A549 (cell line): ENCODE data around the gene THRAP3. TPM values are rescaled to one million over a fixed set of nuclear protein-coding genes. Genes with fewer than 3 reads are reported as not detected.

ENCODE experiments used
- ATAC-seq, 2 experiments: fragments of 200-7000 bp in 1 of 2; fragments of >200 bp in 1 of 2; cut with Nextera tagmentation in 1 of 2; cut with Tn5 transposase in 1 of 2; 3 replicates each; pipeline versions ENCODE4 v1.8.0 to v1.9.1; 2018 to 2020; ENCODE audit warnings: mild to moderate bottlenecking in 1 of 2, moderate library complexity in 1 of 2
- CTCF ChIA-PET: fragments of 300-600 bp; sonication (Branson Sonifier 250); formaldehyde crosslinking; extraction: SDS; loops from one replicate; lab custom pipeline; 2021; ENCODE audit warnings: antibody characterized with exemption, inconsistent platforms; lab: Yijun Ruan, JAX
- POLR2A ChIA-PET: fragments of 350-600 bp; formaldehyde crosslinking; extraction: SDS; loops from one replicate; lab custom pipeline; 2021; ENCODE audit warnings: antibody characterized with exemption, inconsistent platforms; lab: Yijun Ruan, JAX
- DNase-seq, 2 experiments: peaks; one replicate each; pipeline versions ENCODE4 v3.0.0 to v3.0.0-alpha.2; 2011 to 2016; ENCODE audit warnings: low read depth in 1 of 2, low spot score in 1 of 2
- FAIRE-seq: peaks from 2 replicates; lab custom pipeline; 2011; peaks lifted over from hg19 to GRCh38; lab: Jason Lieb, UNC
- H3K27ac ChIP-seq, 2 experiments: fragments of >200 bp; sonication (Bioruptor Twin); formaldehyde crosslinking; 3 replicates each; pipeline ENCODE4 v1.5.1; 2016 to 2017
- H3K4me1 ChIP-seq: fragments of >200 bp; sonication (Bioruptor Twin); formaldehyde crosslinking; 3 replicates; pipeline ENCODE4 v1.6.1; 2016
- H3K4me2 ChIP-seq: fragments of >200 bp; sonication (Bioruptor Twin); formaldehyde crosslinking; 3 replicates; pipeline ENCODE4 v1.6.1; 2016
- H3K4me3 ChIP-seq: fragments of >200 bp; sonication (Bioruptor Twin); formaldehyde crosslinking; 3 replicates; pipeline ENCODE4 v1.5.1; 2016
- H3K9me3 ChIP-seq: fragments of >200 bp; sonication (Bioruptor Twin); formaldehyde crosslinking; 3 replicates; pipeline ENCODE4 v1.6.1; 2016
- BHLHE40 ChIP-seq: IDR thresholded peaks from 2 replicates; pipeline ENCODE4 v1.6.1; 2012; ENCODE audit warnings: low read depth, low read length, inconsistent platforms
- HMGXB4 ChIP-seq: fragments of 250-450 bp; sonication (Bioruptor Pico); IDR thresholded peaks from 2 replicates; pipeline ENCODE4 v1.5.0; 2021; ENCODE audit warnings: mild to moderate bottlenecking, moderate library complexity, borderline replicate concordance
- PBX3 ChIP-seq: IDR thresholded peaks from 2 replicates; pipeline ENCODE4 v1.6.1; 2012
- RAD21 ChIP-seq, 2 experiments: fragments of >200 bp in 1 of 2; sonication (Bioruptor Twin) in 1 of 2; formaldehyde crosslinking in 1 of 2; IDR thresholded peaks in 1 of 2; conservative IDR thresholded peaks in 1 of 2; 2 replicates in 1 of 2; 3 replicates in 1 of 2; pipeline ENCODE4 v1.6.1; 2012 to 2018; ENCODE audit warnings: inconsistent platforms in 1 of 2
- RARB ChIP-seq: fragments of 250-450 bp; sonication (Bioruptor Pico); IDR thresholded peaks from 2 replicates; pipeline ENCODE4 v1.8.0; 2021; ENCODE audit warnings: mild to moderate bottlenecking, moderate library complexity
- REST ChIP-seq: fragments of 200-600 bp; sonication (generic); IDR thresholded peaks from 2 replicates; pipeline ENCODE4 v1.6.1; 2016; ENCODE audit warnings: antibody characterized with exemption, mild to moderate bottlenecking, moderate library complexity
- SMC3 ChIP-seq: fragments of >200 bp; sonication (Bioruptor Twin); formaldehyde crosslinking; IDR thresholded peaks from 3 replicates; pipeline ENCODE4 v1.6.1; 2018; ENCODE audit warnings: inconsistent platforms
- TFCP2L1 ChIP-seq: fragments of 250-450 bp; sonication (Bioruptor Pico); IDR thresholded peaks from 2 replicates; pipeline ENCODE4 v1.5.0; 2021; ENCODE audit warnings: mild to moderate bottlenecking
- WGBS: methylation state at CpG from one replicate; pipeline ENCODE4 v1.1.6; 2017; ENCODE audit errors: missing lambda C conversion rate; 5-methylcytosine and 5-hydroxymethylcytosine counted together
- polyA plus RNA-seq, 4 experiments: library from polyadenylated mRNA; depleted of rRNA in 3 of 4; stranded (reverse); fragments of >200 nt; fragmentation: RNase III in 1 of 4; extraction: RNeasy Plus Mini Kit Qiagen cat#74134 plus additional on column Dnase treatment in 1 of 4; gene quantifications; 2 replicates in 3 of 4; 3 replicates in 1 of 4; pipeline ENCODE4 v1.2.3, GENCODE V29; 2011 to 2017
- TF ChIP-seq, protein P1 (sequence below): fragments of >200 bp; sonication (Bioruptor Twin); formaldehyde crosslinking; IDR thresholded peaks from 3 replicates; pipeline ENCODE4 v1.5.1; 2016

Gene THRAP3
- polyA plus RNA-seq, 2 of the 4 experiments (the other 2 are of a cell fraction): 60.0 to 60.7 TPM

DNA sequence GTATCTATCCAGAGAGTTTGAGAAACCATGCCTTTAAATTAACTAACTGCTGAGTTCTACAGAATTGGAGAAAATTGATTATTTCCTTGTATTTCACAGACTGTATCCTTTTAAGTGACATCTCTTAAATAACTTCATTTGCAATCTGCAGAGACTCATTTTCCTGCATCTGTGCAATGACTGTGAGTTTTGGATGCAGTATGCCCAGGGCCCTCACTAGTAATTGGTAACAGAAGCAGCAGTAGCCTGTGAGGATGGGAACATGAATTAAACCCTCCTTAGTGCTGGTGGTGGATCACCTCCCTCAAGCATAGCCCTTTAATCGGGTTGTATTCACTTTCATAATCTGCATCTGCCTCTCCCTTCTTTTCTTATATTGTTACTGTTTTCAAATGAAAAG lies 60.3 kb downstream of the THRAP3 start:
- H3K4me1 ChIP-seq: peaks cover 29% of the 10 kb centered on the region; the same call in 2 of the 3 replicates
- no peaks in the 10 kb centered on the region for H3K9me3 ChIP-seq
- WGBS: 62% methylated on average over 1 of the region's 1 CpG
- no peak for ATAC-seq
- no peak overlapping the region for H3K4me3 ChIP-seq
- no peak for FAIRE-seq
- DNase-seq: no peak
- ChIA-PET POLR2A (no interaction called here), CTCF (interaction anchor here (1.3 to 3.9 kb wide), 12 partner anchors 12 to 135 kb away, joined by 3 to 49 read pairs (median 6); partner anchors contain the start of genes THRAP3 and TRAPPC3)
- TF ChIP-seq, protein P1, sequence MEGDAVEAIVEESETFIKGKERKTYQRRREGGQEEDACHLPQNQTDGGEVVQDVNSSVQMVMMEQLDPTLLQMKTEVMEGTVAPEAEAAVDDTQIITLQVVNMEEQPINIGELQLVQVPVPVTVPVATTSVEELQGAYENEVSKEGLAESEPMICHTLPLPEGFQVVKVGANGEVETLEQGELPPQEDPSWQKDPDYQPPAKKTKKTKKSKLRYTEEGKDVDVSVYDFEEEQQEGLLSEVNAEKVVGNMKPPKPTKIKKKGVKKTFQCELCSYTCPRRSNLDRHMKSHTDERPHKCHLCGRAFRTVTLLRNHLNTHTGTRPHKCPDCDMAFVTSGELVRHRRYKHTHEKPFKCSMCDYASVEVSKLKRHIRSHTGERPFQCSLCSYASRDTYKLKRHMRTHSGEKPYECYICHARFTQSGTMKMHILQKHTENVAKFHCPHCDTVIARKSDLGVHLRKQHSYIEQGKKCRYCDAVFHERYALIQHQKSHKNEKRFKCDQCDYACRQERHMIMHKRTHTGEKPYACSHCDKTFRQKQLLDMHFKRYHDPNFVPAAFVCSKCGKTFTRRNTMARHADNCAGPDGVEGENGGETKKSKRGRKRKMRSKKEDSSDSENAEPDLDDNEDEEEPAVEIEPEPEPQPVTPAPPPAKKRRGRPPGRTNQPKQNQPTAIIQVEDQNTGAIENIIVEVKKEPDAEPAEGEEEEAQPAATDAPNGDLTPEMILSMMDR: no peak
- no peak for TF ChIP-seq PBX3
- no peak for TF ChIP-seq HMGXB4 (CRISPR knock-in tag)
- TF ChIP-seq BHLHE40: no peak
- no peak for TF ChIP-seq TFCP2L1 (CRISPR knock-in tag)
- no peak for TF ChIP-seq RARB
- H3K4me2 ChIP-seq: no peak overlapping the region
- peak overlapping the region in 1 of 2 experiments; percentile 47; a peak in 3 of 6 replicates for H3K27ac ChIP-seq

- TF ChIP-seq RAD21 (conservative IDR thresholded peaks at IDR 0.05 in 1 of 2, IDR thresholded peaks at IDR 0.05 in 1 of 2): peak; percentile 77 to 85
- TF ChIP-seq SMC3: peak; percentile 78
- no peak for TF ChIP-seq REST
- TF ChIP-seq, protein P1: peak; percentile 81
- TF ChIP-seq, all 56 proteins: peak for 3
- FAIRE-seq: peak; percentile 32
- ATAC-seq: peak; percentile 92 to 96
- POLR2A ChIA-PET: interaction anchor here (0.5 to 0.6 kb wide), 2 partner anchors 61 kb away, joined by 3 read pairs; partner anchors contain the start of gene THRAP3
- 38% methylated on average over 7 of the region's 7 CpGs for WGBS
- Histone ChIP-seq H3K27ac (peak overlapping the region in 1 of 2 experiments; percentile 43; a peak in 2 of 6 replicates), H3K4me2 (no peak overlapping the region), H3K9me3 (no peaks in the 10 kb centered on the region), H3K4me3 (no peak overlapping the region), H3K4me1 (peaks cover 28% of the 10 kb centered on the region; the same call in 2 of the 3 replicates)
- peak; percentile 73 to 84 for DNase-seq
- CTCF ChIA-PET: interaction anchor here (0.7 to 3.9 kb wide), 38 partner anchors 9 to 193 kb away, joined by 3 to 49 read pairs (median 4); partner anchors contain the start of genes THRAP3 and TRAPPC3
Measured at GRCh38 chr1:36285443-36286101, 61.3 kb downstream of the THRAP3 start.
